ENCODE measurements around the gene CTNS.

CTNS gene

DNA sequence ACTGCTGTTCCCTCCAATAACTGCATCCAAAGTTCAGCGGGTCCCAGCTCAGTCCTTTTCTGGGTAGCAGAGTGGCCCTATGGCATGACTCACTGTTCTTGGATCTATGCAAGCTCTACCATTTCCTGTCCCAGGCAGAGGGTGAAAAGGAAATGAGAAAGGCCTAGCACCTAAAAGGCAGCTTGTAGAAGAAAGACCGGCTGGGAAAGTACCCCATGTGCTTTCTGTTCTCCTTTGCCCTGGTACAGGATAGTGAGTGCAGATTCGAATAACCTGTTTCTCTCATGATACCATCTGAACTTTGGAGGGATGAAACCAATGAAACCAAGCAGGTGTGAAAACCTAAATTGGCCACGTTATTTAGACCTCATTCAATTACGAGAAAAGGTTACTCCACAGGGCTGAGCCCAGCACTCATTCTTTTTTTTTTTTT, 74.4 kb downstream of the CTNS start:
- peak in 2 of 56 donors; percentile 16 to 22 for DNase-seq

Measured in amygdala (tissue), 56 donors.